Colonic mucosa (tissue), 4 donors: ENCODE measurements around the gene NEK5. TPM values are rescaled to one million over a fixed set of nuclear protein-coding genes. Genes with fewer than 3 reads are reported as not detected.

ENCODE experiments used
- DNase-seq: peaks from one replicate; pipeline ENCODE4 v3.0.0-alpha.2; 2020
- H3K27ac ChIP-seq: fragments of 200-600 bp; one replicate; pipeline ENCODE4 v1.8.0; 2021
- H3K27me3 ChIP-seq: fragments of 200-600 bp; one replicate; pipeline ENCODE4 v1.8.0; 2021
- H3K36me3 ChIP-seq: fragments of 200-600 bp; one replicate; pipeline ENCODE4 v1.8.0; 2021
- H3K4me1 ChIP-seq: fragments of 200-600 bp; one replicate; pipeline ENCODE4 v1.8.0; 2021; ENCODE audit warnings: mild to moderate bottlenecking
- H3K4me3 ChIP-seq: fragments of 200-600 bp; one replicate; pipeline ENCODE4 v1.8.0; 2021
- H3K9ac ChIP-seq, 2 donors: one replicate each; pipeline ENCODE4 v1.7.0; 2013; ENCODE audit warnings: control low read depth in 2 of 2, low read depth in 2 of 2, low read length in 2 of 2
- H3K9me3 ChIP-seq: fragments of 200-600 bp; one replicate; pipeline ENCODE4 v1.8.0; 2021
- intact Hi-C: fragments of 100-400 bp; cut with DNase I; formaldehyde crosslinking; loops from one replicate; pipeline ENCODE4 v1.14.1; 2022
- total RNA-seq, 2 donors: library from RNA; stranded (reverse); fragmentation: NEBNext Ultra II Directional in 1 of 2; extraction: Animal tissue kit (Norgen Biotek cat#: 25700) in 1 of 2; gene quantifications; one replicate each; pipeline ENCODE4 v1.2.1, GENCODE V29; 2021
- TF ChIP-seq, protein P1 (sequence below): fragments of 200-600 bp; IDR thresholded peaks from one replicate; pipeline ENCODE4 v1.8.0; 2022; ENCODE audit warnings: antibody characterized with exemption, mild to moderate bottlenecking
- donor health status: healthy.
- donor health status: DM: no; HTN: no; CAD: no.
- donor health status: DM: no; HTN: no; CAD: no.

The NEK5 gene
- total RNA-seq, 2 donors from 2014 or later, result 0.24 to 0.25 TPM

DNA sequence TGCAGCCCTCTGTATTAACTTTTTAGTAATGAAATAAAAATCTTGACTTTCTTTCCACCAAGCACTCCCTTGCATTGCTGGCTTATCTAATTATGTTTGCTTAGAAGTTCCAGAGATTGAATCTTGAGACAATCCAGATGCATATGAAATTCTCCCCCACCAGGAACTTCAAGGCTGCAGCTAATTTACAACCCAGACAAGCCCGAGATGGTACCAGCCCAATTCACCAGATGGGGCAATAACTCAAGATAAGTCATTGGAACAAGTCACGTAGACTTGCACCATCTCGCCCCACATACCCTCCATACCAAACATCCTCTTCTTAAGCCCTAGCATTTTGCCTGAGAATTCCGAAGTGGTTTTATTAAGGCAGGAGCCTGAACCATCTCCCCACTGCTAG lies 75.4 kb downstream of the NEK5 start:
- H3K4me3 ChIP-seq, result no peak overlapping the region
- no peak overlapping the region for H3K9ac ChIP-seq
- no peak for DNase-seq
- H3K27me3 ChIP-seq, result no peaks in the 10 kb centered on the region
- no peak overlapping the region for H3K27ac ChIP-seq
- TF ChIP-seq, protein P1, sequence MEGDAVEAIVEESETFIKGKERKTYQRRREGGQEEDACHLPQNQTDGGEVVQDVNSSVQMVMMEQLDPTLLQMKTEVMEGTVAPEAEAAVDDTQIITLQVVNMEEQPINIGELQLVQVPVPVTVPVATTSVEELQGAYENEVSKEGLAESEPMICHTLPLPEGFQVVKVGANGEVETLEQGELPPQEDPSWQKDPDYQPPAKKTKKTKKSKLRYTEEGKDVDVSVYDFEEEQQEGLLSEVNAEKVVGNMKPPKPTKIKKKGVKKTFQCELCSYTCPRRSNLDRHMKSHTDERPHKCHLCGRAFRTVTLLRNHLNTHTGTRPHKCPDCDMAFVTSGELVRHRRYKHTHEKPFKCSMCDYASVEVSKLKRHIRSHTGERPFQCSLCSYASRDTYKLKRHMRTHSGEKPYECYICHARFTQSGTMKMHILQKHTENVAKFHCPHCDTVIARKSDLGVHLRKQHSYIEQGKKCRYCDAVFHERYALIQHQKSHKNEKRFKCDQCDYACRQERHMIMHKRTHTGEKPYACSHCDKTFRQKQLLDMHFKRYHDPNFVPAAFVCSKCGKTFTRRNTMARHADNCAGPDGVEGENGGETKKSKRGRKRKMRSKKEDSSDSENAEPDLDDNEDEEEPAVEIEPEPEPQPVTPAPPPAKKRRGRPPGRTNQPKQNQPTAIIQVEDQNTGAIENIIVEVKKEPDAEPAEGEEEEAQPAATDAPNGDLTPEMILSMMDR, result no peak
- no peaks in the 10 kb centered on the region for H3K4me1 ChIP-seq
- H3K9me3 ChIP-seq, result no peaks in the 10 kb centered on the region
- intact Hi-C loops, result no loop called here
- H3K36me3 ChIP-seq, result no peaks in the 10 kb centered on the region

DNA sequence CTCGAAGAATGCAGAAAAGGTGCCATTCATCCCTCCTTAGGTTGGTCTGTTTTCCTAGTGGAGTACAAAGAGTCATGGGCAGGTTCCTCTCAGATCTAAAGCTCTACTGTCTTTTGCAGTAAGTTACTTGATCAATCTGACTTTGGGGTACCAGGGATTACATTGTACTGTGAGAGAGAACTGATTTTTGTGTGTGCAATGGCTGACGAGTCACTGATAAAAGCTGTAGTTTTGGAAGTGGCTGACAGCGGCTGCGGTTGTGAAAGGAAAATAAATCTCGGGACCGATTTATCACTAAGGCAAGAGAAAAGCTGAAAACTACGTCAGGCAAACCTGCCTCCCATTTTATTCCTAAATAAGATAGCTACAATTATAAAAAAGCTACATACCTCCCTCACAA lies 77.5 kb downstream of the NEK5 start:
- Histone ChIP-seq H3K27ac (no peak overlapping the region), H3K9ac (no peak overlapping the region), H3K27me3 (no peaks in the 10 kb centered on the region), H3K4me3 (no peak overlapping the region), H3K9me3 (no peaks in the 10 kb centered on the region), H3K4me1 (no peaks in the 10 kb centered on the region), H3K36me3 (no peaks in the 10 kb centered on the region)
- DNase-seq, result no peak
- intact Hi-C loops, result no loop called here
- TF ChIP-seq, protein P1, result no peak

GRCh38 chr13:52048516-52048915 lies 80.4 kb downstream of the NEK5 start:
- Histone ChIP-seq H3K4me1 (no peaks in the 10 kb centered on the region), H3K36me3 (no peaks in the 10 kb centered on the region), H3K27me3 (no peaks in the 10 kb centered on the region), H3K9me3 (no peaks in the 10 kb centered on the region), H3K9ac (no peak overlapping the region), H3K27ac (no peak overlapping the region), H3K4me3 (no peak overlapping the region)
- TF ChIP-seq, protein P1, result no peak
- intact Hi-C loops, result no loop called here
- no peak for DNase-seq

DNA sequence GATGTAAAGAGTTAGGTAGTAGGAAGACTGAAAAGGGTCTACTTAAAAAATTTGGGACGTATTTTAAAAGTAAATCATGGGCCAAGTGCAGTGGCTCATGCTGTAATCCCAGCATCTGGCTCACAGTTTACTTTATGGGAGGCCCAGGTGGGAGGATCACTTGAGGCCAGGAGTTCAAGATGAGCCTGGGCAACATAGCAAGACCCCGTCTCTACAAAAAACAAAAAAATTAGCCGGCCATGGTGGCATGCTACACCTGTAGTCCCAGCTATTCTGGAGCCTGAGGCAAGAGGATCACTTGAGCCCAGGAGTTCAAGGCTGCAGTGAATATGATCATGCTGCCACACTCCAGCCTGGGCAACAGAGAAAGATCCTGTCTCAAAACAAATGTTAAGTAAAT lies 81.4 kb downstream of the NEK5 start:
- intact Hi-C loops, result no loop called here
- no peak for DNase-seq
- no peaks in the 10 kb centered on the region for H3K27me3 ChIP-seq
- H3K27ac ChIP-seq, result no peak overlapping the region
- H3K4me3 ChIP-seq, result no peak overlapping the region
- no peaks in the 10 kb centered on the region for H3K4me1 ChIP-seq
- H3K9me3 ChIP-seq, result no peaks in the 10 kb centered on the region
- no peak overlapping the region for H3K9ac ChIP-seq
- H3K36me3 ChIP-seq, result no peaks in the 10 kb centered on the region
- TF ChIP-seq, protein P1, result no peak

DNA sequence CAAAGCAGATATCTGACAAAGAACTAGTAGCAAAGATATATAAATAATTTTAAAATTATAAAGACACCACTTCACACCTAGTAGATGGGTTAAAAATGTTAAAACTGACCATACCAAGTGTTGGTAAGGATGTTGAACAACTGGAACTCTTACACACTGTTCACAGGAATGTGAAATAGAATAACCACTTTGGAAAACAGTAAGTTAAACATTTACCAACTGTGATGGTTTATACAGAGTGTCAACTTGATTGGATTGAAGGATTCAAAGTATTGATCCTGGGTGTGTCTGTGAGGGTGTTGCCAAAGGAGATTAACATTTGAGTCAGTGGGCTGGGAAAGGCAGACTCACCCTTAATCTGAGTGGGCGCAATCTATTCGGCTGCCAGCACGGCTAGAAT lies 85.2 kb downstream of the NEK5 start:
- H3K9me3 ChIP-seq, result no peaks in the 10 kb centered on the region
- H3K9ac ChIP-seq, result no peak overlapping the region
- intact Hi-C loops, result no loop called here
- DNase-seq, result no peak
- no peak overlapping the region for H3K4me3 ChIP-seq
- no peaks in the 10 kb centered on the region for H3K27me3 ChIP-seq
- TF ChIP-seq, protein P1, result no peak
- no peaks in the 10 kb centered on the region for H3K36me3 ChIP-seq
- H3K27ac ChIP-seq, result no peak overlapping the region
- no peaks in the 10 kb centered on the region for H3K4me1 ChIP-seq

DNA sequence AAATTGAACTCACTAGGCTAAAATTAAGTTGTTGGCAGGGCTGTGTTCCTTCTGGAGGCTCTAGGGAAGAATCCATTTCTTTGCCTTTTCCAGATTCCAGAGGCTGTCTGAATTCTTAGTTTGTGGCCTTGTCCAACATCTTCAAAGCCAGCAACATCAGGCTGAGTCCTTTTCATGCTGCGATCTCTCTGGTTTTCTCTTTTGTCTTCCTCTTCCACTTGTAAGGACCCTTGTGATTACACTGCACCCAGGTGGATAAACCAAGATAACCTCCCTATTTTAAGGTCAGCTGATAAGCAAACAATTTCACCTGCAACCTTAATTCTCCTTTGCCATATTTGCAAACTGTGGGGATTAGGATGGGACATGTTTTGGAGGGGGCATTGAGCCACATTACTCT lies 92.8 kb downstream of the NEK5 start:
- Histone ChIP-seq H3K4me3 (no peak overlapping the region), H3K9ac (no peak overlapping the region), H3K36me3 (no peaks in the 10 kb centered on the region), H3K9me3 (no peaks in the 10 kb centered on the region), H3K27ac (no peak overlapping the region), H3K27me3 (no peaks in the 10 kb centered on the region), H3K4me1 (no peaks in the 10 kb centered on the region)
- TF ChIP-seq, protein P1, result no peak
- intact Hi-C loops, result no loop called here
- no peak for DNase-seq
